Lower lobe of right lung (tissue), 2 donors: ENCODE data around the gene GMDS. TPM values are rescaled to one million over a fixed set of nuclear protein-coding genes. Genes with fewer than 3 reads are reported as not detected.

ENCODE experiments used
- ATAC-seq, 2 donors: fragments of 200-7000 bp; cut with Tn5 transposase; one replicate each; pipeline ENCODE4 v1.9.1; 2020 to 2022; ENCODE audit warnings: mild to moderate bottlenecking in 2 of 2, moderate library complexity in 2 of 2
- DNase-seq: peaks from one replicate; pipeline ENCODE4 v3.0.0-alpha.2; 2020
- H3K27ac ChIP-seq: fragments of 200-600 bp; one replicate; pipeline ENCODE4 v1.8.0; 2022
- H3K27me3 ChIP-seq: fragments of 200-600 bp; one replicate; pipeline ENCODE4 v1.8.0; 2022; ENCODE audit warnings: low read depth
- H3K36me3 ChIP-seq: fragments of 200-600 bp; one replicate; pipeline ENCODE4 v1.8.0; 2022; ENCODE audit warnings: mild to moderate bottlenecking
- H3K4me1 ChIP-seq: fragments of 200-600 bp; one replicate; pipeline ENCODE4 v1.8.0; 2022
- H3K4me3 ChIP-seq: fragments of 200-600 bp; one replicate; pipeline ENCODE4 v1.8.0; 2022; ENCODE audit warnings: mild to moderate bottlenecking
- H3K9me3 ChIP-seq: fragments of 200-600 bp; one replicate; pipeline ENCODE4 v1.8.0; 2022
- intact Hi-C: fragments of 100-400 bp; cut with DNase I; formaldehyde crosslinking; loops from one replicate; pipeline ENCODE4 v1.11.0; 2022
- total RNA-seq: library from RNA; stranded (reverse); fragmentation: NEBNext Ultra II Directional; extraction: Animal tissue kit (Norgen Biotek cat#: 25700); gene quantifications from one replicate; pipeline ENCODE4 v1.2.1, GENCODE V29; 2021
- TF ChIP-seq, protein P1 (sequence below): fragments of 200-600 bp; IDR thresholded peaks from one replicate; pipeline ENCODE4 v1.8.0; 2022; ENCODE audit warnings: antibody characterized with exemption, mild to moderate bottlenecking
- donor health status: DM: no; HTN: yes; CAD: no; lungs with severe emphysema.

GMDS gene
- total RNA-seq, 1 donor from 2014 or later = 12.7 TPM

DNA sequence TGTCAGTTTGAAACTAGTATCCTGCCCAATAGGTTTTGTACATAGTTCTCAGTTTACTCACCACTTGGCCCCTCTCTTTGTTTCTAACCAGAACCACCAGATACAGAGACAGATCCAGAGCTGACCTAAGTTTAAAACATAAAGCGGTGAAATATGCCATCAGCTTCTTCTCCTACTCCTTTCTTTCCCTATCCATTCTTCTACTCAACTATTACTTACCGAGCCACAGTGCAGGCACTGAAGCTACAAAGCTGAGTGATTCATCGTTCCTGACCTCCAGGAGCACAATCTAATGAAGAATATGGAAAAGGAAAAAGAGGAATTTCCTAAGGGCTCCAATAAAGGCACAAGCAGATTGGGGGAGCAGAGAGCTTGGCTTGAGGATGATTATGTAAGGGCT lies 349.7 kb downstream of the GMDS start:
- DNase-seq (no peak), ATAC-seq (no peak)
- Histone ChIP-seq H3K27me3 (no peaks in the 10 kb centered on the region), H3K4me1 (no peaks in the 10 kb centered on the region), H3K27ac (no peak overlapping the region), H3K36me3 (no peaks in the 10 kb centered on the region), H3K9me3 (no peaks in the 10 kb centered on the region), H3K4me3 (no peak overlapping the region)
- TF ChIP-seq, protein P1, sequence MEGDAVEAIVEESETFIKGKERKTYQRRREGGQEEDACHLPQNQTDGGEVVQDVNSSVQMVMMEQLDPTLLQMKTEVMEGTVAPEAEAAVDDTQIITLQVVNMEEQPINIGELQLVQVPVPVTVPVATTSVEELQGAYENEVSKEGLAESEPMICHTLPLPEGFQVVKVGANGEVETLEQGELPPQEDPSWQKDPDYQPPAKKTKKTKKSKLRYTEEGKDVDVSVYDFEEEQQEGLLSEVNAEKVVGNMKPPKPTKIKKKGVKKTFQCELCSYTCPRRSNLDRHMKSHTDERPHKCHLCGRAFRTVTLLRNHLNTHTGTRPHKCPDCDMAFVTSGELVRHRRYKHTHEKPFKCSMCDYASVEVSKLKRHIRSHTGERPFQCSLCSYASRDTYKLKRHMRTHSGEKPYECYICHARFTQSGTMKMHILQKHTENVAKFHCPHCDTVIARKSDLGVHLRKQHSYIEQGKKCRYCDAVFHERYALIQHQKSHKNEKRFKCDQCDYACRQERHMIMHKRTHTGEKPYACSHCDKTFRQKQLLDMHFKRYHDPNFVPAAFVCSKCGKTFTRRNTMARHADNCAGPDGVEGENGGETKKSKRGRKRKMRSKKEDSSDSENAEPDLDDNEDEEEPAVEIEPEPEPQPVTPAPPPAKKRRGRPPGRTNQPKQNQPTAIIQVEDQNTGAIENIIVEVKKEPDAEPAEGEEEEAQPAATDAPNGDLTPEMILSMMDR = no peak
- intact Hi-C loops = no loop called here

DNA sequence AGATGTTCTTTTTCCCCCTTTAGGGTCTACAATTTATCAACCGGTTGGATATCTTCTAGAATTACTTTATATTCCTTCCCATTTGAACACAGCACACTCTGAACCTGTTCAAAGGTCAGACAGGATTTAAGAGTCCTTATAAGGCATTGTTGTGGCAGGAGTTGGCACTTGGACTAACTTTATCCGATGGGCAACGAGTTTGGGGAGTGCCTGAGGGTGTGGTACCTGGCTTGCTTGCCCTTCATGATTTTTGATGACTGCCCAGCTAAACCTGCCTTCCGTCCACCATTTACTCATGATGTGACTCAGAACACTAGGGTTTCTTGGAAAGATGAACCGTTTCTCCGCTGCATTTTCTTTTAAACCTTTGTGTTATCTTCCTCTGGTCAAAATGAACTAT lies 350.5 kb downstream of the GMDS start:
- intact Hi-C loops = no loop called here
- H3K36me3 ChIP-seq = no peaks in the 10 kb centered on the region
- no peak overlapping the region for H3K4me3 ChIP-seq
- no peak for DNase-seq
- ATAC-seq = no peak
- no peaks in the 10 kb centered on the region for H3K4me1 ChIP-seq
- TF ChIP-seq, protein P1 = no peak
- H3K27me3 ChIP-seq = no peaks in the 10 kb centered on the region
- H3K9me3 ChIP-seq = no peaks in the 10 kb centered on the region
- no peak overlapping the region for H3K27ac ChIP-seq

DNA sequence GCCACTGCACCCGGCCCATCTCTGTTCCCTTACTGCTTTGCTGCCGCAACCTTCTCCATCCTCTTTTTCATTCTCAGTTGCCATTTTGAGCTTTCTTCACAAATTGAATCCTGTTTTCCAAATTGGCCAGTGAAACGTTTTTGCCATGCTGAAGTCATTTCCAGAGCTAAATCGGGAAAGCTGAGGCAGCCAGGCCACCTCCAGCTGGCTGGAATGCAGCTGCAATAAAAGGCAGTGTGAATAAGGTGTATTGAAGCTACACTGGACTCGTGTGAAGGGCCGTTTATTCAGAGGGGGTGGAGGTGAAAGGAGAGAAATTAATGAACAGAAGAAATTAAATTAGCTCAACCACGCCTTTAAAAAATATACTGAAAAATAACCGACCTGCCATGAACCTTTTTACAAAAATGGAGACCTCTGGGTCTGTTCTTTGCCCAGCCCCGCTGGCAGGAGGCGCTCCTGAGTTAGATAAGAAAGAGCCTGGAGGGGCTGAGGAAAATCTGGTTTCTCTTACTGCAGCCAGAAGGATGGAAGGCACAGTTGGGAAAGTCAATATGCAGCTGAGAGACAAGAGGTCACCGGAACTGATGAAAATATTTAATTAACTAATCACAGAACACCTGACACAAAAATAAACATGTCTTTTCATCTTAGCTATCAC lies 351.8 kb downstream of the GMDS start:
- Histone ChIP-seq H3K27ac (no peak overlapping the region), H3K9me3 (no peaks in the 10 kb centered on the region), H3K4me1 (no peaks in the 10 kb centered on the region), H3K4me3 (no peak overlapping the region), H3K27me3 (no peaks in the 10 kb centered on the region), H3K36me3 (no peaks in the 10 kb centered on the region)
- ATAC-seq (no peak), DNase-seq (no peak)
- TF ChIP-seq, protein P1 = no peak
- intact Hi-C loops = no loop called here

DNA sequence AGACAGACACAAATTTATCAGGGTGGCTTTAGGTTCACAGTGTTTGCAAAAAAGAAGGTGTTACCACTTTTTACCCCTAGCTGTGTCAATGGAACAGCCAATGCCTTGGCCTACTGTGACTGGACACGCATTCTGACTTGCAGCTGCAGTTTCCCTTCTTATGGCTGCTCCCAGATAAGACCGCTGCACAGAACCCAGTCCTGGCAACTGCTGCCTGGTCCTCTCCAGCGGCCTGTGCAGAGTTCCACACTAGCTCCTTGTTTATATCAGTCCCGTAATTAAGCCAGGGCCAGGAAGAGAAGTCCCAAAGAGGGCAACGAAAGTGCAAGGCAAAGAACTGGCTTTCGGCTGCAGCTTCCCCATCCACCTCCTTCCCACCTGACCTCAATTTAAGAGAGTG lies 352.7 kb downstream of the GMDS start:
- TF ChIP-seq, protein P1 = no peak
- ATAC-seq (no peak), DNase-seq (no peak)
- H3K27ac ChIP-seq = no peak overlapping the region
- no peaks in the 10 kb centered on the region for H3K4me1 ChIP-seq
- H3K9me3 ChIP-seq = no peaks in the 10 kb centered on the region
- no peaks in the 10 kb centered on the region for H3K27me3 ChIP-seq
- intact Hi-C loops = no loop called here
- H3K36me3 ChIP-seq = no peaks in the 10 kb centered on the region
- H3K4me3 ChIP-seq = no peak overlapping the region

DNA sequence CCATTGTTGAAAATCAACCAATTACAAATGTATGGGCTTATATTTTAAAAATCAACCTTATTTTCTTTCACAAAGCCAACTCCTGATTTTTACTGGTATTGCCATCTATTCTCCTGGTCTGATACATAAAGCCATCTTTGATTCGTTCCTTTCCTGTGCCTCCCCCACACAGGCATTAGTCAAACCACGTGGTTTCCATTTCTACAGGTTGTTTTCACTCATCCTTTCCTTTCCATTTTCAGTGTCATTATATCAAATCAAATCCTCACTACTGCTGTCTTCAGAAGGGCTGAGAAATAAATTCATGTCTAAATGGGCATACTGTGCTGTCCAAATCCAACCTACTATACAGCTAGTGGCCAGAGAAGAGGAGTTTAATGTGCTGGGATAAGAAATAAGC lies 354.4 kb downstream of the GMDS start:
- intact Hi-C loops = no loop called here
- DNase-seq = no peak
- H3K27me3 ChIP-seq = no peaks in the 10 kb centered on the region

More for the DNA sequence above, 354.4 kb downstream of the GMDS start:
- ATAC-seq = no peak
- Histone ChIP-seq H3K9me3 (no peaks in the 10 kb centered on the region), H3K36me3 (no peaks in the 10 kb centered on the region), H3K27ac (no peak overlapping the region), H3K4me3 (no peak overlapping the region), H3K4me1 (no peaks in the 10 kb centered on the region)
- TF ChIP-seq, protein P1 = no peak
